Esophagus muscularis mucosa (tissue), 3 donors: ENCODE data around the gene C2CD2L.

ENCODE experiments used
- CTCF ChIP-seq, 3 experiments: fragments of 200-600 bp in 2 of 3; fragments of 450-650 bp in 1 of 3; sonication (generic) in 2 of 3; IDR thresholded peaks; one replicate each; pipeline ENCODE4 v1.5.1; 2017 to 2019; ENCODE audit warnings: antibody characterized with exemption in 3 of 3, mild to moderate bottlenecking in 2 of 3, moderate library complexity in 1 of 3
- POLR2A ChIP-seq: fragments of 450-650 bp; IDR thresholded peaks from one replicate; pipeline ENCODE4 v1.6.1; 2017; ENCODE audit warnings: antibody characterized with exemption, moderate library complexity, mild to moderate bottlenecking, low read depth
- POLR2AphosphoS5 ChIP-seq, 2 donors: sonication (generic); formaldehyde crosslinking; IDR thresholded peaks; one replicate each; pipeline ENCODE4 v1.6.1; 2017; ENCODE audit warnings: antibody characterized with exemption in 2 of 2

GRCh38 chr11:119114351-119114750 is 7.2 kb downstream of the C2CD2L start:
- TF ChIP-seq CTCF (IDR thresholded peaks at IDR 0.05) (no peak), POLR2A (no peak), POLR2AphosphoS5 (IDR thresholded peaks at IDR 0.05) (no peak)
